Tibial nerve (tissue), 4 donors: ENCODE measurements around the gene CACHD1. TPM values are rescaled to one million over a fixed set of nuclear protein-coding genes. Genes with fewer than 3 reads are reported as not detected.

Experiments
- DNase-seq, 2 donors: peaks; one replicate each; pipeline ENCODE4 v3.0.0-alpha.2; 2019; ENCODE audit warnings: low spot score in 2 of 2
- H3K27ac ChIP-seq, 4 donors: fragments of 200-600 bp; sonication (generic) in 3 of 4; one replicate each; pipeline ENCODE4 v1.5.1; 2017 to 2019; ENCODE audit warnings: mild to moderate bottlenecking in 1 of 4
- H3K27me3 ChIP-seq, 2 donors: fragments of 200-600 bp; sonication (generic) in 1 of 2; one replicate each; pipeline versions ENCODE4 v1.5.1 to v1.6.0; 2017 to 2019
- H3K36me3 ChIP-seq, 3 donors: fragments of 200-600 bp; sonication (generic); one replicate each; pipeline ENCODE4 v1.5.1; 2018 to 2019
- H3K4me1 ChIP-seq, 4 donors: fragments of 200-600 bp; sonication (generic) in 3 of 4; one replicate each; pipeline ENCODE4 v1.5.1; 2017 to 2019
- H3K4me3 ChIP-seq, 4 donors: fragments of 200-600 bp; sonication (generic) in 3 of 4; one replicate each; pipeline ENCODE4 v1.5.1; 2017 to 2019; ENCODE audit warnings: mild to moderate bottlenecking in 1 of 4, moderate library complexity in 1 of 4
- H3K9me3 ChIP-seq, 4 donors: fragments of 200-600 bp; sonication (generic) in 3 of 4; one replicate each; pipeline ENCODE4 v1.5.1; 2017 to 2019
- EP300 ChIP-seq, 2 donors: sonication (generic); formaldehyde crosslinking; IDR thresholded peaks; one replicate each; pipeline ENCODE4 v1.6.1; 2017; ENCODE audit warnings: antibody characterized with exemption in 2 of 2, mild to moderate bottlenecking in 1 of 2
- POLR2A ChIP-seq, 2 donors: fragments of 450-650 bp; IDR thresholded peaks; one replicate each; pipeline ENCODE4 v1.6.1; 2017; ENCODE audit warnings: antibody characterized with exemption in 2 of 2, mild to moderate bottlenecking in 2 of 2, moderate library complexity in 2 of 2
- WGBS, 2 donors: methylation state at CpG; one replicate each; pipeline ENCODE4 v1.1.5; 2018; 5-methylcytosine and 5-hydroxymethylcytosine counted together
- total RNA-seq, 4 donors: library from RNA; depleted of rRNA; stranded (reverse); fragments of >200 nt; gene quantifications; one replicate each; pipeline ENCODE4 v1.1.0, GENCODE V29; 2016
- TF ChIP-seq, protein P1 (sequence below), 5 experiments: fragments of 200-600 bp in 3 of 5; fragments of 450-650 bp in 2 of 5; sonication (generic) in 3 of 5; IDR thresholded peaks; one replicate each; pipeline ENCODE4 v1.5.1; 2016 to 2019; ENCODE audit warnings: antibody characterized with exemption in 5 of 5, mild to moderate bottlenecking in 3 of 5, moderate library complexity in 2 of 5

CACHD1 gene
- total RNA-seq, 4 donors from 2014 or later, result 7.4 to 15.9 (median 10.0) TPM

- H3K27ac ChIP-seq, result no peak overlapping the region
- no peak for DNase-seq
- no peaks in the 10 kb centered on the region for H3K36me3 ChIP-seq
- peaks cover 0 to 9% of the 10 kb centered on the region in 2 donors for H3K27me3 ChIP-seq
- H3K4me3 ChIP-seq, result no peak overlapping the region
- no peaks in the 10 kb centered on the region for H3K4me1 ChIP-seq
- TF ChIP-seq EP300 (IDR thresholded peaks at IDR 0.05), result no peak
- TF ChIP-seq, protein P1, sequence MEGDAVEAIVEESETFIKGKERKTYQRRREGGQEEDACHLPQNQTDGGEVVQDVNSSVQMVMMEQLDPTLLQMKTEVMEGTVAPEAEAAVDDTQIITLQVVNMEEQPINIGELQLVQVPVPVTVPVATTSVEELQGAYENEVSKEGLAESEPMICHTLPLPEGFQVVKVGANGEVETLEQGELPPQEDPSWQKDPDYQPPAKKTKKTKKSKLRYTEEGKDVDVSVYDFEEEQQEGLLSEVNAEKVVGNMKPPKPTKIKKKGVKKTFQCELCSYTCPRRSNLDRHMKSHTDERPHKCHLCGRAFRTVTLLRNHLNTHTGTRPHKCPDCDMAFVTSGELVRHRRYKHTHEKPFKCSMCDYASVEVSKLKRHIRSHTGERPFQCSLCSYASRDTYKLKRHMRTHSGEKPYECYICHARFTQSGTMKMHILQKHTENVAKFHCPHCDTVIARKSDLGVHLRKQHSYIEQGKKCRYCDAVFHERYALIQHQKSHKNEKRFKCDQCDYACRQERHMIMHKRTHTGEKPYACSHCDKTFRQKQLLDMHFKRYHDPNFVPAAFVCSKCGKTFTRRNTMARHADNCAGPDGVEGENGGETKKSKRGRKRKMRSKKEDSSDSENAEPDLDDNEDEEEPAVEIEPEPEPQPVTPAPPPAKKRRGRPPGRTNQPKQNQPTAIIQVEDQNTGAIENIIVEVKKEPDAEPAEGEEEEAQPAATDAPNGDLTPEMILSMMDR (IDR thresholded peaks at IDR 0.05), result no peak
- no peak for TF ChIP-seq POLR2A (IDR thresholded peaks at IDR 0.05)
- WGBS, 2 donors, result 88 to 91% methylated on average over 3 of the region's 3 CpGs
- peaks cover 0 to 14% (median 4%) of the 10 kb centered on the region in 4 donors for H3K9me3 ChIP-seq
Measured at GRCh38 chr1:64564891-64565290, 95.0 kb downstream of the CACHD1 start.

- Histone ChIP-seq H3K9me3 (peaks cover 0 to 12% (median 3%) of the 10 kb centered on the region in 4 donors), H3K4me1 (no peaks in the 10 kb centered on the region), H3K4me3 (no peak overlapping the region), H3K27me3 (peaks cover 0 to 9% of the 10 kb centered on the region in 2 donors), H3K36me3 (no peaks in the 10 kb centered on the region), H3K27ac (no peak overlapping the region)
- 52 to 55% methylated on average over 7 of the region's 7 CpGs for WGBS, 2 donors
- no peak for DNase-seq
- no peak for TF ChIP-seq EP300 (IDR thresholded peaks at IDR 0.05)
- TF ChIP-seq, protein P1 (IDR thresholded peaks at IDR 0.05), result no peak
- no peak for TF ChIP-seq POLR2A (IDR thresholded peaks at IDR 0.05)
Measured at GRCh38 chr1:64567426-64568170, 97.7 kb downstream of the CACHD1 start.

DNA sequence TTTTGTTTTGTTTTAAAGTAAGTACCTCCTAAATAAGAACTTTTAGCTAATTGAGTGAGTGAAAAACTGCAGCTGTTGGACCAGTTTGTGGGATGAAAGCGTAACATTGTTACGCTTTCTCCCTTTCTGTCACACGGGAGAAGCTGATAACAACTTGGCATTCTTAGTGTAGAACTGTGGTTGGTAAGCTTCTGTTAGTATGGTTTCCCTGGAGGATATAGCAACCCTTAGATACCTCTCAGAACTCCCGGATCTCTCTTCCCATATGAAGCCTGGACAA is 98.2 kb downstream of the CACHD1 start:
- DNase-seq, result no peak
- 64 to 66% methylated on average over 4 of the region's 4 CpGs for WGBS, 2 donors
- TF ChIP-seq EP300 (IDR thresholded peaks at IDR 0.05) (no peak), POLR2A (IDR thresholded peaks at IDR 0.05) (no peak)
- TF ChIP-seq, protein P1 (IDR thresholded peaks at IDR 0.05), result no peak
- Histone ChIP-seq H3K27me3 (peaks cover 0 to 9% of the 10 kb centered on the region in 2 donors), H3K4me3 (no peak overlapping the region), H3K27ac (no peak overlapping the region), H3K36me3 (no peaks in the 10 kb centered on the region), H3K9me3 (peaks cover 0 to 7% (median under 1%) of the 10 kb centered on the region in 4 donors), H3K4me1 (no peaks in the 10 kb centered on the region)

GRCh38 chr1:64569411-64569810 is 99.5 kb downstream of the CACHD1 start:
- Histone ChIP-seq H3K4me3 (no peak overlapping the region), H3K4me1 (no peaks in the 10 kb centered on the region), H3K27me3 (peaks cover 0 to 9% of the 10 kb centered on the region in 2 donors), H3K9me3 (no peaks in the 10 kb centered on the region), H3K27ac (no peak overlapping the region), H3K36me3 (no peaks in the 10 kb centered on the region)
- TF ChIP-seq, protein P1 (IDR thresholded peaks at IDR 0.05), result no peak
- no peak for TF ChIP-seq POLR2A (IDR thresholded peaks at IDR 0.05)
- no peak for TF ChIP-seq EP300 (IDR thresholded peaks at IDR 0.05)
- no peak for DNase-seq
- 80 to 84% methylated on average over 4 of the region's 4 CpGs for whole genome bisulfite sequencing, 2 donors

- no peaks in the 10 kb centered on the region for H3K4me1 ChIP-seq
- H3K27me3 ChIP-seq, result peaks cover 0 to 9% of the 10 kb centered on the region in 2 donors
- no peak overlapping the region for H3K4me3 ChIP-seq
- H3K27ac ChIP-seq, result no peak overlapping the region
- no peaks in the 10 kb centered on the region for H3K9me3 ChIP-seq
- TF ChIP-seq, protein P1 (IDR thresholded peaks at IDR 0.05), result no peak
- TF ChIP-seq POLR2A (IDR thresholded peaks at IDR 0.05), result no peak
- TF ChIP-seq EP300 (IDR thresholded peaks at IDR 0.05), result no peak
- DNase-seq, result no peak
- no peaks in the 10 kb centered on the region for H3K36me3 ChIP-seq
- 90 to 93% methylated on average over 6 of the region's 6 CpGs for WGBS, 2 donors
Measured at GRCh38 chr1:64570267-64570855, 100.4 kb downstream of the CACHD1 start.
